HL-60/S4 treated with retinoic acid at 250 ng/mL for 4 days and 3 days (cell line): ENCODE measurements around the gene EIF4E2.

Experiments
- in situ Hi-C: fragments of 300-500 bp; cut with MboI; formaldehyde crosslinking; loops from 2 replicates; pipeline ENCODE4 v1.7.0; 2022; ENCODE audit warnings: low sequenced_read_pairs

The EIF4E2 gene

DNA sequence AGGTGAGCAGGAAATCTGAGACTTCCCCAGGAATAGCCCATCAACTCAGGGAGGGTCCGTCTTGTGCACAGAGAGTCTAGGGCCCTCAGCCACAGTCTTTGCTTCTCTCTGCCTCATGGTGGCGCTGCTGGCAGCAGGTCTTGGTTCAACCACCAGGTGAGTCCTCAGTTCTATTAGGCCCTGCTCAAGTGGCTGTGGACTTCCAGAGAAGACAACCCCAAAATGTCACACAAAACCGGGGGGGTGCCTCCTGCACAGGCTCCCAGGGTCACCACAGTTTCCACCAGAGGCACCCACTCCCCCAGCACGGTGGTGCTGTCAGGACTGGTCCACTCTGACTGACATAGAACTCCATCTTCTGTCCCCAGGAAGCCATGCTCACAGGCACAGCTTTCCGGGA lies 13.4 kb upstream of the EIF4E2 start:
- in situ Hi-C loops: no loop called here

DNA sequence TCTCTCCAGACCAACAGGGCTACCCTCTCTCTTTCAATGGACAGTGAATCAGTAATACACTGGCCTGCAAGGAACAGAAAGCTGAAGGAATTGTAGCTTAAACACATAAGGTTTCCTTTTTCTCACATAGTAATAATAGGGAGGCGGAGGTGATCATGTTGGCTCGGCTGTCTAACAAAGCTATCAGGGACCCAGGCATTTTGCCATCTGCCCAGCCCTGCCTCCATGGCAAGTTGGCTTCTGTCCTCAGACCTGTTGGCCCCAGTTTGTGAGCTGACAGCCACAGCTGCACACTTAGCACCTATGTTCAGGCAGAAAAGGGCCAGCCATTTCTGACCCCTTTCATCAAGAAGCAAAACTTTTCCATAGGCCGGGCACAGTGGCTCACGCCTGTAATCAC lies 13.0 kb upstream of the EIF4E2 start:
- in situ Hi-C loops: no loop called here

- in situ Hi-C loops: no loop called here
Measured at GRCh38 chr2:232538671-232539070, 11.8 kb upstream of the EIF4E2 start.

DNA sequence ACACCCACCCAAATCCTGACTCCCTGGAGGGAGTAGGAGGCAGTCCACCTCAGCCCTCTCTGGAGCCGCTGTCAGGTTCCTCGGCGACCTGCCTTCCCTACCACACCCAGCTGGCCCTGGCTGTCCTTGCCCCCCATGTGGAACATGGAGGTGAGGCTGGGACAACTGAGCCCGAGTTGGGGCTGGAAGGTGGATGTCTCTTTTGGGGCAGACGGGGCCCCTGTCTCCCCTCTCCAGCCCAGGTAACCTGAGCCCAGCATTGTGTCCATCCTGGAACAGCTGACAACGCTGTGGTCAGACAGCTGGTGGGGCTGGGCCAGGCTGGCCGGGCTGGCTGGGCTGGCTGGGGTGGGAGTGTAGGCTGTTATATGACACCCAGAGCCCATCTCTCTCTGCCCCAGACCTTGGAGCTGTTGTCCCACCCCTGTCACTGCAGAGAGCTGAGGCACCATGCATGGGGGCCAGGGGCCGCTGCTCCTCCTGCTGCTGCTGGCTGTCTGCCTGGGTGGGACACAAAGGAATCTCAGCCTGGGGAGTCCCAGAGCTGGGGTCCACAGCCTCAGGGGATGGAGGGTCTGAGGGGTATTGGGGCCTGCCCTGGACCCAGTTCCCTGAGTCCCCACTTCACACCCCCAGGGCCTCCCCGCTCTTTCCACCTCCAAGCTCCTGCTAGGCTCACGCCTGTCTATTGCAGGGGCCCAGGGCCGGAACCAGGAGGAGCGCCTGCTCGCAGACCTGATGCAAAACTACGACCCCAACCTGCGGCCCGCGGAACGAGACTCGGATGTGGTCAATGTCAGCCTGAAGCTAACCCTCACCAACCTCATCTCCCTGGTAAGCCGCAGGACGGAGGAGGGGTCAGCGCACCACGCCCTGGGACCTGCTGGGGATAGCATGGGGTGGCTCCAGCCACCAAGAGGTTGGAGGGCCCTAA lies 10.9 kb upstream of the EIF4E2 start, which contains the start of gene CHRNG:
Gene CHRNG, plus strand, starts transcription at position 395 of the 934 bp plus-strand sequence. Its CDS starts 56 bp downstream, at position 451.
- in situ Hi-C loops: no loop called here

GRCh38 chr2:232540441-232541041 lies 9.9 kb upstream of the EIF4E2 start:
- in situ Hi-C loops: no loop called here

- in situ Hi-C loops: no loop called here
Measured at GRCh38 chr2:232541195-232541960, 9.1 kb upstream of the EIF4E2 start.

GRCh38 chr2:232541961-232542714 lies 8.4 kb upstream of the EIF4E2 start:
- in situ Hi-C loops: no loop called here

DNA sequence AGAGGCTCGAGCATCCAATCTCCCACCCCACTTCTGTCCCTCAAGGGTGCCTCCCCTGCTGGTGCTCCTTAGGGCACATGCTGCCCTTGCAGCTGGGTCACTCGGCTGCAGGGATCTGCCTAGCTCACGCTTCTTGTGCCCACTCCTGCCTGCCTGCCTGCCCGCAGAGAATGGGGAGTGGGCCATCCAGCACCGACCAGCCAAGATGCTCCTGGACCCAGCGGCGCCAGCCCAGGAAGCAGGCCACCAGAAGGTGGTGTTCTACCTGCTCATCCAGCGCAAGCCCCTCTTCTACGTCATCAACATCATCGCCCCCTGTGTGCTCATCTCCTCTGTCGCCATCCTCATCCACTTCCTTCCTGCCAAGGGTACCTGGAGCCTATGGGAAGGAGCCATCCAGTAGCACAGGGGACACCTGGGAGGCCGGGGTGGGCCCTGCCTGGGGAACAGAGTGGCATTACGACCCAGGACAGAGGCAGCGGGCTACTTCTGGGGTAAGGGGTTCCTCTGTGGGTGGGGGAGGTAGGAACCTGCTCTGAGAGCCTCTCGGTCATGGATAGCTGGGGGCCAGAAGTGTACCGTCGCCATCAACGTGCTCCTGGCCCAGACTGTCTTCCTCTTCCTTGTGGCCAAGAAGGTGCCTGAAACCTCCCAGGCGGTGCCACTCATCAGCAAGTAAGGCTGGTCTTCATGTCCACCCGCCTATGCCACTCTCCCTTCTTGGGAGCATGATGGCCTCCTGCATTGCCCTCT lies 7.6 kb upstream of the EIF4E2 start:
- in situ Hi-C loops: no loop called here

- in situ Hi-C loops: no loop called here
Measured at GRCh38 chr2:232543491-232543890, 7.0 kb upstream of the EIF4E2 start.

GRCh38 chr2:232543928-232544631 lies 6.4 kb upstream of the EIF4E2 start:
- in situ Hi-C loops: no loop called here

DNA sequence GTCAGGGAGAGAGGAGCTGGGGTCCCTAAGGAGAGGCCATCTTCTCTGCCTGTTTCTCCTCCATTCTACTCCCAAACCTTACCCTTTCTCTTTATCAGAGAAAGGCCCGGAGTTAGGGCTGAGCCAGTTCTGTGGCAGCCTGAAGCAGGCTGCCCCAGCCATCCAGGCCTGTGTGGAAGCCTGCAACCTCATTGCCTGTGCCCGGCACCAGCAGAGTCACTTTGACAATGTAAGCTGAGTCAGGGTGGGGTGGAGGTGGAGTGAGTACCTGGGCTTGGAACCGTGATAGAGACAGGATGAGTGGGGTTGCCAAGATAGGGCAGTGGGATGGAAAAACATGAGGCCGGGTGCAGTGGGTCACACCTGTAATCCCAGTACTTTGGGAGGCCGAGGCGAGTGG lies 5.8 kb upstream of the EIF4E2 start:
- in situ Hi-C loops: no loop called here

DNA sequence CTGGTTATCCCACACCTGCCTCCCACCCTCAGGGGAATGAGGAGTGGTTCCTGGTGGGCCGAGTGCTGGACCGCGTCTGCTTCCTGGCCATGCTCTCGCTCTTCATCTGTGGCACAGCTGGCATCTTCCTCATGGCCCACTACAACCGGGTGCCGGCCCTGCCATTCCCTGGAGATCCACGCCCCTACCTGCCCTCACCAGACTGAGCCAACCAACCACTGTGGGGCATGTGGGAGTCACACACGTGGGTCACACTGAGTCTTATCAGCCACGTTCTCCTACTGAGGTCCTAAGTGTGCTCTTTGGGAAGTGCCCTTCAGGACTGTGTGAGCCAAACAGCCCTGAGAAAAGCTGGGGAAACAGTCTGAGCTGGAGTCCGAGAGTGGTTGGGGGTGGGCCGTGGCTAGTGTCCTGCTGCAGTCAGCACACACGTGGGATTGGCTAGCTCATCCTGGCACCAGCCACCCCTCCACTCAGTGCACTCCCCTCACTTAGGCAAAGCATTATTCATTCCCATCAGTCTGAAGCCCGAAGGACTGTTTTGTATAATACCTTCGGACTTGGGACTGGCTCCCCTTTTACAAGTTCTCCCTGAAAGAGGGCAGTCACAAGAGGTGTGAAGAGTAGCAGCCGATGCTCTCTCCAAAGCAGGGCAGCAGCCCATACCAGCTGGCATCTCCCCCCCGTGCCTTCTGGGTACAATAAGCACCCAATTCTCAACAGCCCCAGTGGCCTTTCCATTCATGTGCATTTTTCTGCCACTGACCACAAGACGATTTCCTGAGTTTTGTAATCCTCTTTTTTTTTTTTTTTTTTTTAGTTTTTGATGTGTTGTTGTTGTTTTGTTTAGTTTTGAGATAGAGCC lies 4.7 kb upstream of the EIF4E2 start:
- in situ Hi-C loops: no loop called here

DNA sequence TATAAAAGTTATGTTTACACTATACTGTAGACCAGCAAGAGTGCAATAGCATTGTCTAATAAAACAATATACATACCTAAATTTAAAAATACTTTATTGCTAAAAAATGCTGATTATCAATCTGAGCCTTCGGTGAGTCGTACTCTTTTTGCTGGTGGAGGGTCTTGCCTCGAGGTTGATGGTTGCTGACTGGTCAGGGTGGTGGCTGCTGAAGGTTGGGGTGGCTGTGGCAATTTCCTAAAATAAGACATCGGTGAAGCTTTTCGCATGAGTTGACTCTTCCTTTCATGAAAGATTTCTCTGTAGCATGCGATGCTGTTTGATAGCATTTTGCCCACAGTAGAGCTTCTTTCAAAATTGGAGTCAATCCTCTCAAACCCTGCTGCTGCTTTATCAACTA lies 2.5 kb upstream of the EIF4E2 start:
- in situ Hi-C loops: no loop called here

GRCh38 chr2:232549655-232550353 lies 685 bp upstream of the EIF4E2 start:
- in situ Hi-C loops: no loop called here

GRCh38 chr2:232551250-232551638 lies 755 bp downstream of the EIF4E2 start:
- in situ Hi-C loops: no loop called here

GRCh38 chr2:232551776-232552175 lies 1.3 kb downstream of the EIF4E2 start:
- in situ Hi-C loops: no loop called here

GRCh38 chr2:232556426-232556825 lies 5.9 kb downstream of the EIF4E2 start:
- in situ Hi-C loops: no loop called here
